Stimulated activated CD8-positive, alpha-beta memory T cell treated with anti-CD3 and anti-CD28 coated beads, Interleukin-4, amount 100 ng/mL, for 1 hour (primary cell): ENCODE measurements around the gene AUH.

Source experiments
- DNase-seq, 2 donors: peaks; one replicate each; pipeline ENCODE4 v3.0.0-alpha.2; 2020; ENCODE audit warnings: low read depth in 2 of 2, low spot score in 1 of 2

Gene AUH

GRCh38 chr9:91297306-91297705 is 64.4 kb downstream of the AUH start:
- no peak for DNase-seq

- DNase-seq, result no peak
Measured at GRCh38 chr9:91296354-91296753, 65.4 kb downstream of the AUH start.

DNA sequence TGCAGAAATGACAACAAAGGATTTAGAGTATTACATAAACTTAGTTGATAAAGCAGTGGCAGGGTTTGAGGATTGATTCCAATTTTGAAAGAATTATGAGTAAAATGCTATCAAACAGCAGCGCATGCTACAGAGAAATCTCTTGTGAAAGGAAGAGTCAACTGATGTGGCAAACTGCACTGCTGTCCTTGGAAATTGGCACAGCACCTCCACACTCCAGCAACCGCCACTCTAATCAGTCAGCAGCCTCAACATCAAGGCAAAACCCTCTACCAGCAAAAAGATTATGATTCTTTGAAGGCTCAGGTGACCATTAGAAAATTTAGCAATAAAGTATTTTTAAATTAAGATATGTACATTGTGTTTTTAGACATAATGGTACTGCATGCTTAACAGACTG is 66.4 kb downstream of the AUH start:
- DNase-seq, result no peak

DNA sequence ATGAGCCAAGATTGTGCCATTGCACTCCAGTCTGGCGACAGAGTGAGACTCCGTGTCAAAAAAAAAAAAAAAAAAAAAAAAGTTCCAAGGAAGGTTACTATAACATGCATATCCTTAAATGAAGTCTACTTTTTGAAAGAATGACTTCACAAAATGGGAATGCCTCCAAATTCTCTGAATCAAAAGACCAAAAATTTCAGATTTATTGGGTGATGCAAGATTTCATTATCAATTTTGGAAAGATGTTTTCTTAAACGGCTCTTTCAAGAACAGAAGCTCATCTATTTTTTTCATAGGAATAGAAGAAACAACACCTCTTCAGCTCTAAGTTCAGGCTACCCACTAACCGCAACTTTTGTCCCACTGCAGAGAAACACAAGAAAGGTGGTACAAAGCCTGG is 69.9 kb downstream of the AUH start:
- DNase-seq, result no peak

GRCh38 chr9:91289244-91289643 is 72.5 kb downstream of the AUH start:
- no peak for DNase-seq

DNA sequence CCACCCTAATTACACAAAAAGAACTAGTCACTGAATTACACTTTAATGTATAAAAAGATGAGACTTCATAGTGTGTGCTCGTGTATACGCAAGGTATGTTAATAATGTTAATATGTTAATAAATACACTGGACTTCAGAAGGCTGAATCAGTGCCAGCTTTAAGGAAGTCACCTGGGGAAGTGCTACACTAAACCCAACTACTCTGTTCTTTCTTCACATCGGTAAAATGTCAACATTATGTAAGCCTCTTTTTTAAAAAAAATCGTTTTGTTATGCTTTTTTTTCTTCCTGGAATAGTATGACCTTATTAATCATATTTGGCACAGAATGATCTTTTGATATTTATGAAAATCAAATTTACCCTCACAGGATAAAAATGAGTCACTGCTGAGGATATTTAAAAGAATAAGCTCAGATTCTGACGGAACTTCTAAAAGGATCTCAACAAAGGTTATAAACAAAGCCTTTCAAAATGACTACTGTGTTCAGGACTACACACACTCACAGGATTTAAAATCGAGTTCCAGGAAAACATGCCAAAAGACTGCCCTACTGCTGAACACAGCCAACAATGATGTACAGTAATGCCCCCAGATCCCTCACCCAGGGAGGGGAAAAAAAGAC is 75.9 kb downstream of the AUH start:
- no peak for DNase-seq

GRCh38 chr9:91282292-91282691 is 79.4 kb downstream of the AUH start:
- DNase-seq, result no peak

DNA sequence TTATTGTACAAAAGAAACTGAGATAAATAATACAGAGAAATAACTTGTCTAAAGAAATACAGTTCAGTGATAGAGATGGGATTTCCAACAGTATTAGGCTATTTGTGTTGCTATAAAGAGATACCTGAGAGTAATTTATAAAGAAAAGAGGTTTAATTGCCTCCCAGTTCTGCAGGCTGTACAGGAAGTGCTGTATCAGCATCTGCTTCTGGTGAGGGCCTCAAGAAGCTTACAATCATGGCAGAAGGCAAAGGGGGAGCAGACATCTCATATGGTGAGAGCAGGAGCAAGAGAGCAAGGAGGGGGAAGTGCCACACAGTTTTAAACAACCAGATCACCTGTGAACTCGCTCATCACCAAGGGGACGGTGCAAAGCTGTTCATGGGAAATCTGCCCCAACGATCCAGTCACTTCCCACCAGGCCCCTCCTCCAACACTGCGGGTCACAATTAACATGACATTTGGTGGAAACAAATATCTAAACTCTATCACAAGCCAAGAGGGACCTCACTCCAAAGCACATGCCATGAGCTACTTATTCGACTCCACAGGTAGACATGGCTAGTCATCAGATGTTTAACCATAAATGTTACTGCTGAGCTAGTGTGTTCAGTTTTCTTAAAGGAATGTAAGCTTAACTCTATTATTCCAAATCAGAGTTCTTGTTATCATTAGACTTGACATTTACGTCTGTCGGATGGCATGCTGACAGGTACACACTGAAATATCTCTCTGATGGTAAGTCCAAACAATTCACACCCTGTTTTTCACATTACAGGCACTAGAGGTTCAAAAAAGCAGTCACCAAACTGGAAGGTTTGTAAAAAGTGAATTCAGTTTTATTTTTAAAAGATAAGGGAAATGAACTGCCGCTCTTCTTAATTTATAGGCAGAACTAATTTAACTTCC is 82.2 kb downstream of the AUH start:
- DNase-seq, result no peak

DNA sequence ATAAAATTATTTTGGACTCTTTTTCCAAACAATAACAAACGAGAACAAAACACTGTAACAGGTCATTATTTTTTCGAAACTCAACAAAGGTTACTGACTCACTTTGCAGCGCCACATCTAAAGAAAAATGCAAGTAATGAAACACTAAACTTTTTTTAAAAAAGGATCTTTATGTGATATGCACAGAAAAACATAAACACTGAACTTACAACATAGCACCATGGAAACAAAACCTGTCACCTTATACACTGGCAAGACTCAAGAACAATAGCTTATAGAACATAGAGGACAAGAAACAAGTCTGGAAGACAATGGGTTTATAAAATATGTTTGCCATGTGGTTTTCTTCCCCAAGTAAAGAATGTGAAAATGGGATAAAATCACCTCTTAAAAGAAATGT is 85.2 kb downstream of the AUH start:
- DNase-seq, result no peak

- DNase-seq, result no peak
Measured at GRCh38 chr9:91275655-91276054, 86.1 kb downstream of the AUH start.

DNA sequence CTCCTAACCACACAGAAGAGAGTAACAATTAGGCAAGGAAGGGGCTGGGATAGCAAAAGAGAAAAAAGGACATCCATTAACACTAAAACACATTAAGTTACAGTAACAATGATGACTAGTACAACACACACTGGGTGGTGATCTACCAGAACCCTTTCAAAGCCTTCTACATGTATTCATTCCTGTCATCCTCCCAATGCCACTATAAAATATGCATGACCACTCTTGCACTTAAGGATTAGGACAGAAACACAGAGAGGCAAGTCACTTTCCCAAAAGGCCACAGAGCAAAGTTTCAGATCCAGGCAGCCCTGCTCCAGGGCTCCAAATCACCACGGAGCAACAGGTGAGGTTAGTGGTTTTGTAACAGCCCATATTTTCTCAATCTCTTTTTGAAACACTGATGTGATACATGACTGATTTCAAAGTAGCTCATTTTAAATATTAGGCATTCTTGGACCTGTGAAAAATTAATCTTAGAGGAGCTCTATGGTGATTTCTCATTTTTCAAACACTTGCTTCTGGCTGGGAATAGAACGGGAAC is 86.7 kb downstream of the AUH start:
- DNase-seq, result no peak

- no peak for DNase-seq
Measured at GRCh38 chr9:91273853-91274552, 87.7 kb downstream of the AUH start.

DNA sequence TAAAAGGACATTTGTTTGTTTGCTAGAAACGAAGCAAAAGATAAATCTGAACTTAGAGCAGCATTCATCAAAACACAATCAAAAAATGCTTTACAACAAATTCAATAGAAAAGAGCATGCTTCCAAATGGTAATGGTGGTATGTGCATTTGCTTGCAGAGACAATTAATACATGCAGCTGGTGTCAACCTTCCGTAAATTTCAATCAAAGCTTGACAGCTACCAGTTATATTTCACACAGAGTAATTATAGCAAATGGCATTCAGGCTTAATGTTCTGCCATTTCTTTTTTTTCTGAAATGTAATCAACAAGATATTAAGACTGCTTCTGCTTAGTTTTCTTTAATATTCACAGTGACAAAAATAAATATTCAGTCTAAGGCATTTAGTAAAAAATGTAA is 90.6 kb downstream of the AUH start:
- DNase-seq, result no peak

GRCh38 chr9:91269907-91270491 is 91.7 kb downstream of the AUH start:
- DNase-seq, result no peak

DNA sequence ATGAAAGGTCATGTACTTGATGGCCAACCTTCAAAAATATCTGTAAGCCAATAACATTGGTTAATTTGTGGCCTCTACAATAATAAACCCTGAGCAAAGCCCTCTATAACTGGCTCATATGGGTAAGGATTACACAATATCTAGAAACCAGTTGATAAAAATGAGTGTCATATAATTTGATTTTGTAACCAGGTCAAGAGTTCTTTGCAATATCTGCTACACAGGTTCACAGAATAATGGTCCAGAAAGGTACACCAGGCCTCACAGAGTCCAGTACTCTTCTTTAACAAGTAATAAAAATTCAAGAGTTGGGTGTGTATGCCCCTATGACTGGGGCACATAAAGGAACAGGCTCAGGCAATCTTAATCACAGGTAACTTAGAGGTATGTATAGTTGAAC is 95.3 kb downstream of the AUH start:
- DNase-seq, result no peak

DNA sequence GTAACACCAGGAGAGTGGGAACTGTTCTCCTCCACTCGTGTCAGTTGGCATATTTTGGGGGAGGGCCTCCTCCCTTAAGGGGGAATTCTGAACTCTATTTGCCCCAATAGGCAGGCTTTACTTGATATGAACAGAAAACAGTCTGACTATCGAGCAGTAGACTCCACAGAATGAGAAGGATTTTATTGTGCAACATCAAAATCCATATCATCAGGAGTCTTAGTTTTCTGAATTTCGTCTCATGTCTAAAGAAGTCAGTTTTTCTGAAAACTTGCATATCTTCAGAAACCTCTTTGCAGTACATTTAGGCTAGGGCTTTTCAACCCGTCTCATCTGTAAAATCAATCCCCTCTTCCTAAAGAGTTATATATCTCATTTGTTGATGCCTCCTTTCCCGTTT is 96.2 kb downstream of the AUH start:
- DNase-seq, result no peak

- no peak for DNase-seq
Measured at GRCh38 chr9:91261417-91261816, 100.3 kb downstream of the AUH start.

- no peak for DNase-seq
Measured at GRCh38 chr9:91259162-91259561, 102.6 kb downstream of the AUH start.

- DNase-seq, result no peak
Measured at GRCh38 chr9:91258451-91258850, 103.3 kb downstream of the AUH start.

GRCh38 chr9:91256235-91256634 is 105.5 kb downstream of the AUH start:
- no peak for DNase-seq

DNA sequence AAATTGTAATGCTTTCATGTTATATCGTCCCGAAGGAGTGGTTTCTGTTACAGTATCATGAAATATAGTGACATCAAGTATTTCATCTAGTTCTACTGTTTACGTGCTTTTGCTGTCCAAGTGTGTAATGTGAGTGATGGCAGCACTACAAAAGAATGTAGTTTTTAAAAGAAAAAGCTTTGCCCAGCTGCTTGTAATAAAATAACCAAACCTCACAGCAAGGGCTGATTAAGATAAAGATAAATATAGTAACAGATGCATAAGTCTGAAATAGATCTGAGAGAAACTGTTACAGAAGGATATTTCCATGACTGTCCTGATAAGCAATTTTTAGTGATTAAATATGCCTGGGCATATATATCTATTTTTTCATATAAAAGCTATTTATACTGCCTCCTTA is 106.4 kb downstream of the AUH start:
- DNase-seq, result no peak

- no peak for DNase-seq
Measured at GRCh38 chr9:91253488-91253887, 108.2 kb downstream of the AUH start.
